Measurements from ENCODE around the gene CYP4F11.

- no peak for TF ChIP-seq CTCF (IDR thresholded peaks at IDR 0.05)
- TF ChIP-seq POLR2A (IDR thresholded peaks at IDR 0.05; ENCODE audit: low read depth): no peak
- no peak for TF ChIP-seq POLR2AphosphoS5 (IDR thresholded peaks at IDR 0.05)
- no peak for TF ChIP-seq EP300 (IDR thresholded peaks at IDR 0.05)
Measured at GRCh38 chr19:15885919-15886318, 48.4 kb downstream of the CYP4F11 start.
